MCF 10A (cell line): ENCODE results near the gene RAB37. TPM values are rescaled to one million over a fixed set of nuclear protein-coding genes. Genes with fewer than 3 reads are reported as not detected.

Source experiments
- BruUV-seq: library from RNA; stranded (reverse); fragments of 400-500 nt; replicated peaks from 2 replicates; lab custom pipeline; 2021; lab: Mats Ljungman, UMichigan
- CTCF ChIA-PET: fragments of 300-600 bp; sonication (Branson Sonifier 250); formaldehyde crosslinking; extraction: SDS; loops from one replicate; lab custom pipeline; 2021; ENCODE audit warnings: antibody characterized with exemption, inconsistent platforms; lab: Yijun Ruan, JAX
- POLR2A ChIA-PET: fragments of 300-600, 350-650 bp; sonication (Branson Sonifier 250); formaldehyde crosslinking; extraction: SDS; loops from one replicate; lab custom pipeline; 2020; ENCODE audit warnings: antibody characterized with exemption, inconsistent platforms; lab: Yijun Ruan, JAX
- DNase-seq: peaks from one replicate; pipeline ENCODE4 v3.0.0-alpha.2; 2018; ENCODE audit not compliant: unreplicated experiment
- H3K27ac Mint-ChIP-seq: one replicate; pipeline ENCODE4 v1.8.0; 2022; ENCODE audit warnings: mild to moderate bottlenecking, low read depth, mixed read lengths; ENCODE audit not compliant: unreplicated experiment
- H3K27me3 Mint-ChIP-seq: one replicate; pipeline ENCODE4 v1.8.0; 2022; ENCODE audit warnings: mixed read lengths; ENCODE audit not compliant: insufficient read depth, unreplicated experiment
- H3K36me3 Mint-ChIP-seq: one replicate; pipeline ENCODE4 v1.8.0; 2022; ENCODE audit warnings: mild to moderate bottlenecking, moderate library complexity, mixed read lengths; ENCODE audit not compliant: insufficient read depth, unreplicated experiment
- H3K4me1 Mint-ChIP-seq: one replicate; pipeline ENCODE4 v1.8.0; 2022; ENCODE audit warnings: mixed read lengths; ENCODE audit not compliant: insufficient read depth, unreplicated experiment
- H3K4me3 Mint-ChIP-seq: one replicate; pipeline ENCODE4 v1.8.0; 2022; ENCODE audit warnings: mild to moderate bottlenecking, moderate library complexity, mixed read lengths; ENCODE audit not compliant: unreplicated experiment
- H3K9me3 Mint-ChIP-seq: one replicate; pipeline ENCODE4 v1.8.0; 2022; ENCODE audit warnings: mixed read lengths; ENCODE audit not compliant: unreplicated experiment
- CTCF ChIP-seq: fragments of 200-600 bp; IDR thresholded peaks from one replicate; pipeline ENCODE4 v1.8.0; 2022; ENCODE audit warnings: antibody characterized with exemption, mild to moderate bottlenecking; ENCODE audit not compliant: unreplicated experiment
- intact Hi-C: fragments of 100-400 bp; cut with micrococcal nuclease; formaldehyde crosslinking; loops from 2 replicates; pipeline ENCODE4 v1.14.1; 2022
- total RNA-seq: library from RNA; stranded (reverse); gene quantifications from 2 replicates; pipeline ENCODE4 v1.2.3, GENCODE V29; 2022

RAB37 gene
- total RNA-seq, 1 experiment from 2014 or later: not detected

- Mint-ChIP-seq H3K36me3 (no peaks in the 10 kb centered on the region), H3K4me3 (no peak overlapping the region), H3K4me1 (no peaks in the 10 kb centered on the region), H3K27me3 (peaks cover 24% of the 10 kb centered on the region), H3K9me3 (no peaks in the 10 kb centered on the region), H3K27ac (no peak overlapping the region)
- no peak for TF ChIP-seq CTCF
- ChIA-PET CTCF (interaction anchor here (0.5 to 1.2 kb wide), 5 partner anchors 33 to 280 kb away, joined by 3 to 6 read pairs (median 3); no protein-coding TSS in a partner anchor), POLR2A (no interaction called here)
- intact Hi-C loops: no loop called here
- no peak for DNase-seq
- BruUV-seq: no TSS peak
These were observed 1.3 kb downstream of the RAB37 start for GRCh38 chr17:74738051-74738996.

- no peak overlapping the region for H3K27ac Mint-ChIP-seq
- DNase-seq: no peak
- intact Hi-C loops: no loop called here
- H3K27me3 Mint-ChIP-seq: peaks cover 24% of the 10 kb centered on the region
- no TSS peak for BruUV-seq
- no peaks in the 10 kb centered on the region for H3K36me3 Mint-ChIP-seq
- no peaks in the 10 kb centered on the region for H3K4me1 Mint-ChIP-seq
- no peak overlapping the region for H3K4me3 Mint-ChIP-seq
- H3K9me3 Mint-ChIP-seq: no peaks in the 10 kb centered on the region
- TF ChIP-seq CTCF: no peak
- POLR2A ChIA-PET: no interaction called here
- CTCF ChIA-PET: interaction anchor here (0.7 to 1.2 kb wide), 3 partner anchors 82 to 122 kb away, joined by 3 read pairs; no protein-coding TSS in a partner anchor
These were observed 2.3 kb downstream of the RAB37 start for GRCh38 chr17:74739227-74739831.

- Mint-ChIP-seq H3K36me3 (no peaks in the 10 kb centered on the region), H3K27me3 (peaks cover 24% of the 10 kb centered on the region), H3K9me3 (no peaks in the 10 kb centered on the region), H3K4me1 (peaks cover 6% of the 10 kb centered on the region), H3K27ac (no peak overlapping the region), H3K4me3 (no peak overlapping the region)
- DNase-seq: no peak
- ChIA-PET POLR2A (no interaction called here), CTCF (interaction anchor here (0.7 kb wide), 1 partner anchor 122 kb away, joined by 3 read pairs; no protein-coding TSS in a partner anchor)
- intact Hi-C loops: no loop called here
- no TSS peak for BruUV-seq
- no peak for TF ChIP-seq CTCF
These were observed 3.1 kb downstream of the RAB37 start for GRCh38 chr17:74740173-74740572.
